OCI-M2 (cell line): ENCODE results near the gene VSX1.

Experiments used
- DNase-seq: peaks from one replicate; lab custom pipeline; 2025; ENCODE audit not compliant: unreplicated experiment; lab: John Stamatoyannopoulos, UW

The VSX1 gene

GRCh38 chr20:25042531-25043498 lies 39.1 kb downstream of the VSX1 start:
- DNase-seq: no peak

GRCh38 chr20:25041813-25042530 lies 40.0 kb downstream of the VSX1 start:
- DNase-seq: no peak

- no peak for DNase-seq
These were observed 41.5 kb downstream of the VSX1 start for GRCh38 chr20:25040438-25040831.

GRCh38 chr20:25039697-25040437 lies 42.1 kb downstream of the VSX1 start:
- DNase-seq: no peak

GRCh38 chr20:25038591-25039015 lies 43.3 kb downstream of the VSX1 start:
- no peak for DNase-seq

- no peak for DNase-seq
These were observed 43.9 kb downstream of the VSX1 start for GRCh38 chr20:25038103-25038410.

- no peak for DNase-seq
These were observed 44.4 kb downstream of the VSX1 start for GRCh38 chr20:25037288-25038102.

- no peak for DNase-seq
These were observed 45.5 kb downstream of the VSX1 start for GRCh38 chr20:25036331-25036936.

- DNase-seq: no peak
These were observed 46.0 kb downstream of the VSX1 start for GRCh38 chr20:25035921-25036320.

- DNase-seq: no peak
These were observed 48.0 kb downstream of the VSX1 start for GRCh38 chr20:25033924-25034300.

- no peak for DNase-seq
These were observed 48.5 kb downstream of the VSX1 start for GRCh38 chr20:25033265-25033923.

GRCh38 chr20:25032478-25033264 lies 49.3 kb downstream of the VSX1 start:
- no peak for DNase-seq

GRCh38 chr20:25032065-25032477 lies 49.9 kb downstream of the VSX1 start:
- no peak for DNase-seq

- no peak for DNase-seq
These were observed 50.7 kb downstream of the VSX1 start for GRCh38 chr20:25031241-25031640.

- no peak for DNase-seq
These were observed 51.2 kb downstream of the VSX1 start for GRCh38 chr20:25030649-25031207.

- no peak for DNase-seq
These were observed 51.8 kb downstream of the VSX1 start for GRCh38 chr20:25030007-25030648.

GRCh38 chr20:25025986-25026605 lies 55.8 kb downstream of the VSX1 start:
- DNase-seq: no peak
